HG03025 (cell line): ENCODE data around the gene PYGM.

ENCODE experiments used
- ATAC-seq: cut with Tn5 transposase; IDR thresholded peaks from one replicate; pipeline ENCODE4 v1.9.1; 2021; ENCODE audit warnings: mild to moderate bottlenecking, moderate library complexity; ENCODE audit not compliant: unreplicated experiment, low FRiP score

PYGM gene

GRCh38 chr11:64720640-64721358 lies 39.0 kb downstream of the PYGM start:
- ATAC-seq: no peak

GRCh38 chr11:64720167-64720566 lies 39.6 kb downstream of the PYGM start:
- ATAC-seq: no peak

GRCh38 chr11:64719406-64719805 lies 40.4 kb downstream of the PYGM start:
- ATAC-seq: no peak

GRCh38 chr11:64718780-64719124 lies 41.0 kb downstream of the PYGM start:
- ATAC-seq: no peak

GRCh38 chr11:64718084-64718779 lies 41.5 kb downstream of the PYGM start:
- ATAC-seq: no peak

GRCh38 chr11:64717268-64717578 lies 42.6 kb downstream of the PYGM start:
- ATAC-seq: no peak

GRCh38 chr11:64716473-64717267 lies 43.1 kb downstream of the PYGM start:
- ATAC-seq: no peak

- ATAC-seq: no peak
These were observed 43.9 kb downstream of the PYGM start for GRCh38 chr11:64715756-64716472.

- ATAC-seq: no peak
These were observed 44.7 kb downstream of the PYGM start for GRCh38 chr11:64715110-64715509.

- ATAC-seq: no peak
These were observed 45.1 kb downstream of the PYGM start for GRCh38 chr11:64714666-64715065.

- no peak for ATAC-seq
These were observed 45.9 kb downstream of the PYGM start for GRCh38 chr11:64713781-64714363.

- no peak for ATAC-seq
These were observed 46.6 kb downstream of the PYGM start for GRCh38 chr11:64713016-64713707.

GRCh38 chr11:64712430-64713015 lies 47.3 kb downstream of the PYGM start:
- no peak for ATAC-seq

GRCh38 chr11:64711956-64712362 lies 47.8 kb downstream of the PYGM start:
- no peak for ATAC-seq

- ATAC-seq: no peak
These were observed 48.4 kb downstream of the PYGM start for GRCh38 chr11:64711138-64711955.

- ATAC-seq: no peak
These were observed 49.2 kb downstream of the PYGM start for GRCh38 chr11:64710418-64711137.

GRCh38 chr11:64705501-64705900 lies 54.3 kb downstream of the PYGM start:
- no peak for ATAC-seq

- ATAC-seq: no peak
These were observed 56.7 kb downstream of the PYGM start for GRCh38 chr11:64703048-64703447.
